HG03095 (cell line): ENCODE measurements around the gene EYA4.

Experiments used
- ATAC-seq: cut with Tn5 transposase; IDR thresholded peaks from one replicate; pipeline ENCODE4 v1.9.1; 2021; ENCODE audit warnings: moderate library complexity; ENCODE audit not compliant: unreplicated experiment

The EYA4 gene

DNA sequence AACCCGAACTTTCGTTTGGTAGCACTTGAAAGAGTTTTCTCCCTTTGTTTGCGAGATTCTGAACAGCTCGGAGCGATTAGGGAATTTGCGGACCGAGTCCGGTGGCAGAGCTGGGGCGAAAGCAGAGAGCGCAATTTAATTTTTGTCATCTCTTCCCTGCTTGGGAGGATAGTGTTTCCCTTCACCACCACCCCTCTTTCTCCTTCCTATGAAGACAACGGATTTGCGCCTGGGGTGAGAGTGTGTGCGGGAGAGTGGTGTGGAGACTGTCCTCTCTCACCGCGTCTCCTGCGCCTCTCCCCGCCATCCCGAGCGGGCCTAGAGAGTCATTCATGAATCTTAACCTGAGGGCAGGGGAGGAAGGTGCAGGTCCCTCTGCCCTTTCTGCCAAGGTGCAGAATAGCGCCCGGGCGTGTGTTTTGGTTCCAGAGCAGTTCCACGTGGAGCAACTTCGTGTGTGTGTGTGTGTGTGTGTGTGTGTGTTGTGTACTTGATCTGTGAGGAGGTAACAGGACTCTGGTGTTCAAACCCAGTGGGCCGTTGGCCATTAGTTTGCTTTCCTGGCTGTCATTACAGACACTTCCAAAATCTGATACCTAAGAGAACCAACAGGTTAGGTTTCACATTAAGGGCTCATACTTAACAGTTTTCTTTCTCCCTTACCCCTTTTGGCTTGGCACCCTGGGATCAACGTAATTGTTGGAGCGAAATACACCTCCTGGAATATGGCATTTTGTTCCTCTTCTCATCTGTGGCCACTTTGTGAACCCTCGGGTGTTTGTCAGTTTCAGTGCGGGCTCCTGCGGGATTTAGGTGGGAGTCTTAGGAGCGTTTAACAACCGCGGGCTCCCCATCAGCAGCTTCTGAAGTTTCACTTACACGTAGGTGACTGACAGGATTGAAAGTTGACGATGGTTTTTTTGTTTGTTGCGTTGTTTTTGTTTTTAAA lies 1.8 kb downstream of the EYA4 start:
- no peak for ATAC-seq

DNA sequence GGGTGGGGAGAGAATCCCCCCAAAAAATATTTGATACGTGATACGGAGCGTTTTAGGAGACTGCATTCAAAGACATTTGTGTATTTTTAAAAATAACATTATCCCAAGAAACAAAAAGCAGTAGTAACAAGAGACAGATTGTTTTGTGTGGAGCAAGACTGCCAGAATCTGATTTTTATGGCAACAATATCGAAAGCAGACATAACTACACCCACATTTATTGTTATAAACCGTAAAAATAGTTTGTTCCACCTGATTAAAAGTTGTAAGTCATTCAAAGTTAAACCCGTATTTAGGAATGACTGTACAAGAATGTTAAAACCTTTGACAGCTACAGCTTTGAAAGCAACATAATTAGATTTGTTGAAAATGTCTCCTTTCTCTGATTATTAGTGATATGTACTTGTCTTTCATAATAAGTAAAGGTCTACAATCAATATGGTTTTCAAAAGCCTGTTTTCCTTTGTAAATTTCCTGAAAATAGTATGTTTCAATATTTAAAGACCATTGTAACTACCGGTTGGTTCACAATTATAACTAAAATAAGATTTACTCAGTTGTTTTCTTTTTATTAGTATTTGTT lies 2.7 kb downstream of the EYA4 start:
- ATAC-seq, result no peak

DNA sequence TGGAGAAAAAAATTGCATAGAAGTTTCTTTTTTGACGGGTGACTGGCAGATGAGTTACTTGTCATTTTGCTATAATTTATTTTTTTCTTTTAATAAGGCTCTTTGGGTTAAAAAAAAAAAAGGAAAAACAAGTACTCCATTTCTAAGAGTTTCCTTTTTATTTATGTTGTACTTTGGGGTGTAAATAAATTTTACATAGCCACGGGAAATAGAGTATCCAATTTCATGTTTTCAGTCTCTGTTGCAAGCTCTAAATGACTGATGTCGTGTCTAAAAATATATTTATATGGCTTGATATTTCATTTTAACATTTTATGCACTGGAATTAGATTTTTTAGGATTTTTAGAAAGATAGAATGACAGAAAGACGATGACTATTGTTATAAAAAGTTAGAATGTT lies 3.4 kb downstream of the EYA4 start:
- no peak for ATAC-seq

DNA sequence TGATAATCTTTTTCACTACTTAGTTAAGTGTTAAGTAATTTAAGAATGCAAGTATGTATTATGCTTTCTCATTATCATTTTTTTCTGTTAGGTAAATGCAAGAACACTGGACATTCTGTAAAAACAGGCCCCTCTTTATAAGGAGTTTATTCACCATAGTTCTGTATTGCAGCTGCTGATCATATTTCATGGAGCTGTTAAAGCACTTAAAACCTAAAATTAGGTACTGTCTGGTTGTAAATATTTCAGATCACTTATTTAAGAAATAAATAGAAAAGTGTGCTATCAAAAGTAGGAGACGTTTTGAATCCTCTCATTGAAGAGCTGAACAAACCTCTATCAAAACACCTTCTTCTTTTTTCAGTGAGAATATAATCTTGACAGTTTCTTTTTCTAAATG lies 3.9 kb downstream of the EYA4 start:
- ATAC-seq, result no peak

DNA sequence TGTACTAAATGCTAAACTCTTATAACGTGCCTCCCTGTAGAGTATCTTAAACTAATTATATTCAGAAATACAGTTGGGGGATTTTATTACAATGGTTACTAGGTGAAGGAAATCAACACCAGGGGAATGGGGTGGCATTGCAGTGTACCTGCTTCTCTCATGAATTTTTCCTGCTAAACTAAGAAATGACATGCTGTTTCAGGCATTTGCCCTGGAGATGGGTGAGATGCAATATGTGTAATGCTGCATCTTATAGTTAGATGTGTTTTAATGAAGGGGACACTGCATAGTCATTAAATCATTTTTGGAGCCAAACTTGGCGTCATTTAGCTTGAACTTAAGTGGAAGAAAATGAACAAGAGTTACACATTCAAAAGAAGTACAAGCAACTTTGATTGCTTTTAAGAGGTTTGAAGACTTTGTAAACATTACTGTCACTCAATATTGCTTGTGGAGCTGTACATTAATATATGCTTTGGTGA lies 4.3 kb downstream of the EYA4 start:
- ATAC-seq, result no peak

DNA sequence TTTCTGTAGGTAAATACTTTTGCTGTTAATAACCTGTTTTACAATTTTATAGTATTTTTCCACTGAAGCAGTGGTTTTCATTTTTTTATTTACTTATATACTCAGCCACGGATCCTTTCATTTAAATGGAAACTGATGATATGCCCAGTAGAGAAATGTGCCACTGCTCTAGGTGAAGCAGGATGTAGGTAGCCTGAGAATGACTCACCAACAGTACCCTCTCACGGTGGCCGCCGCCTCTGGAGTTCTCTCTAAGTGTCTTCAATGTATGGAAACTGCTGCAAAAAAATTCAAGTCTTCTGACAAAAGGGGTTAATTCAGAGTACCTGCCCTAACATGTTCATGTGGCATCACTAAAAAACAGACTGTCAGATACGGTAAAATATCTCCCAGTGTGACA lies 6.4 kb downstream of the EYA4 start:
- no peak for ATAC-seq

DNA sequence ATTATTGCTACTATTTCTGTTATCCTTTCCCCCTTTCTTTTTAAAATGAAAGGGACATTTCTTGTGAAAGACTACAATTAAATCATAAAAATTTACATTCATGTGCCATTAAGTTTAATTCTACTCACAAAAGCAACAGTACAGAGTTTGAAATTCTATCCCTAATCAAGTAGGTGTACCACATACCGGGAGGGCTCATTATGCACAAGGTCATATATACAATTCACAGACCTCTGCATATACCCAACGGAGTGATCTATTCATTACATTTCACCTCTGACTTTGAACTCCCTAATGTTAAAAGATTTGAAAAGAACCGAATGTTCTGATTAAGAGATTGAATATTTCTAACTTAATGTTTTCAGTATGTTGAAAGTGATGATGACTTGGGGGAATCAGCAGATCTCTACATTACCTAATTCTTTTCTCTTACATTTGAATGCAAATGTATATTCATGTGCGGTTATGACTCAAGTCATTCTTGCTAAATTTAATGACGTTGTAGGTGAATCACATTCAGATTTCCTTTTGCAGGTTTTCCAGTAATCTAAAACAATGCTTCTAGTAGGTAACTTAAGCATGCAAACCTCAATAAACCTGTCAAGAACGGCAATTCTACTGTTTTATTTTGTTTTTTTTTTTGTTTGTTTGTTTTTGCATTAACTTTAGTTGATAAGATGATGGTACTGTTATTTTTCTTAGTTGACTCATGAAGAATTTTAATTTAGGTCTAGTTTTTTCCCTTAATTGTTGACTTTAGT lies 7.3 kb downstream of the EYA4 start:
- no peak for ATAC-seq

DNA sequence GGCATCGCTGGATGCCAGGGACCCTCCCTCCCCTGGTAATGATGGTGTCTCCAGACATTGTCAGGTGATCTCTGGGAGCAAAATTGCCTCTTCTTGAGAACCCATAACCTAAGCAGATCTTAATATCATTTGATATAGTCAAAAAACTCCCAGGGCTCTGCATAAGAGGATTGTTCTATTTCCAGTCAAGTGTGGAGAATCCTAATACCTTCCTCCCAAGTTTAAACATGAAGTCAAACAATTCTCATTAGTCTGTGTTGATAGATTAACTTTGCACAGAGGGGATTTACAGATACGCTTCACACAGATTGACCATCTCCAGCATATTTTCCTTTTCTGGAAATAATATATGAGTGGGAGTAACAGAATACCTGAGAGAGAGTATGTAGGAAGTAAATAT lies 10.5 kb downstream of the EYA4 start:
- ATAC-seq, result no peak

DNA sequence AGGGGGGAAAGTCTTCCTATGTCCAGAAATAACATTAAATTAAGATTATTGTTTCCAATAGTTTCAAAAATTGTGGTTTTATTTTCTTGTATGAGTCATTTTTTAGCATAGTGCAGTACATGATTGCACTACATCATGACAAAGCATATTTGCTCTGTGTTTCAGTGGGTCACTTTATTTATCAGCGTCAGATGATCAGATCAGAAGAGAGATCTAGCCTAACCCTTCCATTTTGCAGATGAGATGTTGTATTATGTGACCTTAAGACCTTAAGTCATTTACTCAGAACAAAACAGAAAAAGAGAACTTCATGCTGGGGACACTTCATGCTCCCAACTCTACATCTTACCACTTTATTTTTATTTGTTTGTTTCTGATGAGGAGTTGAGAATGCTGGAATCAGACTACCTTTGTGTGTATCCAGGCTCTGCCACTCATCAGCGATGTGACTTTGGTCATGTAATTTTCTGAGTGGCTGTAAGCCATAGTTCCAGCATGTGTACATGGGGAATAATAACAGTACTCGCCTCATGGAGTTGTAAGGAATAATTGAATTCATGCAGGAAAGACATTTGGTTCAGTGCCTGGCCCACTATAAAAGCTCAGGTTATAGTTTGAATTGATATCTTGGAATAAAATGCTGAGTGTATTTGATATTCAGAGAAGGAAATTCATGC lies 13.5 kb downstream of the EYA4 start:
- ATAC-seq, result no peak

DNA sequence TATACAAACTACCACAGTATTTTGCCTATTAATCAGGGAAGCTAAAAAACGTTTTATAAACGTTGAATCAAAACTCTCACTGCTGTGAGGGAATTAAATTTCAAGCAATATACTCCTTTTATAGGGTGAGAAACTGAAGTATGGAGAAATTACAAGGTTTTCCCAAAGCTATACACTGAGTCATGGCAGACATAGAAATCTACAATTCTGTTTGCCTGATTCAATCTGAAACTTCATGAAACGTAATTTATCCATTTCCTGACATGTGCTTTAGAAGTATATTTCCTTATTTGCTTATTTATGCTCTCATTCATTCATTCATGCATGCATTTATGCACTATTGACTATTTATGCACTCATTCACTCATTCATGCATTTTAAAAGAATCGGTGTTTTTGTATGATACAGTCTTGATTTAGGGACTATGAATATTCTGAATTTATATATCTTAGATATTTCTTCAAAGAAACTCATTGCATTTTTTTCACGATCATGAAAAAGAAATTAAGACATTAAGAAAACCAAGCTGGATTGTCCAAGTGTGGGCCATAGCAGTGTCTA lies 16.5 kb downstream of the EYA4 start:
- ATAC-seq, result no peak

DNA sequence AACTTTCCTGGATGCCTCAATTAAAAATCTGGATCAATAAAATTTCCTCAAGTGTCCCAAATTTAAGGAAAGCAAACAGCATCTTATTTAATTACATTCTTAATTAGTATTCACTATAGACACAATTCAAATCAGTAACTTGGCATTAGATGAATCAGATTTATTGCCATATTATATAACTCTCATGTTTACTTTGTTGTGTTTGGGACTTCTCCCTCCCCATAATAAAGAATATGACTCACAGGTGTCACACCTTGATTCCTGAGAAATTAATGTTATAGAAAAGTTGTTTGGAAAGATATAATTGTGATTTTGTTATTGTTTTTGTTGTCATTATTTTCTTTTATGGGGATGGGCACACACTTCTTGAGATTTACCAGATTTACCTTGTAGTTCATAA lies 18.4 kb downstream of the EYA4 start:
- ATAC-seq, result no peak

DNA sequence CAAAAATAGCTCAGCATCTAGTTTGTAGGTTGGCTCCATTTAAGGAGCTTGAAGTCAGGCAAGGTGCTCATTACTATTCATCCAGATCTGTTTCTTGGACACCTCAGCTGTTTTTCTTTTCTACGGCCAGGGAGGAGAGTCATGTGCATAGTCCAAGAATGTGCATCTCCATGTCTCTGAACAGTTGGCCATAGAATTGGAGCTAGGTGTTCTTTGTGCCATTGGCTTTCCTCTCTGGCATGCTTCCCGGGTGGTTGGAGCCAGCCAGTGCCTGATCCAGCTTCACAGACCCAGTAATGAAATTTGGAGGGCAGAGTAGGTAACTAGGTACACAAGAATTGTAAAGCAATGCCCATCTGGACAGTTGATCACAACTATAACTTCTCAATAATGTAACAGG lies 21.6 kb downstream of the EYA4 start:
- no peak for ATAC-seq

DNA sequence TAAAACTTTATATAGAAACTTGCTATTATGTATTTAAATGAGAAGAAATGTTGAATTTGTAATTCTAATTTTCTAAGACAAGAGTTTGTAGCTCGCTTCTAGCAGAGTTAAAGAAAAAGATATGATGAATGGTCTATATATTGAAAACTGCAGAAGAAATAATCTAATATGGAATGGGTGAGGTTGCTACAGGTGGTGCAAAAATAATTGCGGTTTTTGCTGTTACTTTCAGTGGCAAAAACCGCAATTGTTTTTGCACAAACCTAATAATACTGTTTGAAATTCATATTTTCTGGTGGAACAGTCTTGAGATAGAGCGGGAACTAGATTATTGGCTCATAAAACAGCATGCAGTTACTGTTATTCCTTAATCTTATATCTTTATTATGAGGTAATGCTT lies 23.9 kb downstream of the EYA4 start:
- no peak for ATAC-seq

DNA sequence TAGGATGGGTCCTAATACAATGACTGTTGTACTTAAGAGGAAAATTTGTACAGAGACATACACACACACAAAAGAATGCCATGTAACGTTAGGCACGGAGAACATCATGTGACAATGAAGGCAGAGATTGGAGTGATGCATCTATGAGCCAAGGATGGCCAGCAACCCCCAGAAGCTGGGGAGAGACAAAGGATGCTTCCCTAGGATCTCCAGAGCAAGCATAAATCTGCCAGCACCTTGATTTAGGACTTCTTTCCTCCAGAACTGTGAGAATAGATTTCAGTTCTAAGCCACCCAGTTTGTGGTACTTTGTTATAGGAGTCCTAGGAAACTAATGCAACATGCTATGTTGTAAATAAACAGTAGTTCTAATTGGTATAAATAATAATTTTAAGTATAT lies 25.0 kb downstream of the EYA4 start:
- ATAC-seq, result no peak

DNA sequence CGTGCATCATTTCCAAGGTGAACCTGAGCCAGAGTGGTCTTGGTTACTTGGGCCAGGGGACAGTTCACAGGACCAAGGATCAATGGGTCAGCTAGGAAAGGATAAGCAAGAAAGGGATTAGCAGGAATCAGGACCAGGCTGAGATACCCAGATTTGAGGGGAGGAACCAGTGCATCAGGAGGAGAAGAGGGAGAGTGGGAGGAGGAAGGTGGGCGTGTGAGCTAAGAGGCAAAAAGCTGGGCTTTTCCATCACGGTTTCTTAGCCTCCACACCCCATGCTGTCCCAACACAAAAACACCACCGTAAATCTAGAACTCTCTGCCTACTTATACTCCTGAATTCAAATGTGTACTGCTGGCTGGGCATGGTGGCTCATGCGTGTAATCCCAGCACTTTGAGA lies 27.5 kb downstream of the EYA4 start:
- ATAC-seq, result no peak

DNA sequence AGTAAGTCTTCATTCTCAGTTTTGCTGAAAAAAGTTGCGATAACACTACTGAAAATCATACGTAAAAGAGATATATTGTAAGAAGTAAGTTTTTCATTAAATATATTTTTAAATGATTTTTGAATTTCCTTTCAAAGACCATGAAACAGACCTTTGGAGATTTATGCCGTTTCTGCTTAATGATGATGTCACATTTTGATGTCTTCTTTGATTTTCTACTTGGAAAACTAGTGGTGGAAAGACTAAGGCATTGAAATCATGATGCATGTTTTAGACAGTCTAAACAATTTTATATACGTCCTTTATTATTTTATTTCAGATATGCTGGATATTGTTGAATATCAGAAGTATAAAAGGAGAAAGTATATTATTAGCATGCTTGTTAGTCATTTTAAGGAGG lies 33.7 kb downstream of the EYA4 start:
- ATAC-seq, result no peak

DNA sequence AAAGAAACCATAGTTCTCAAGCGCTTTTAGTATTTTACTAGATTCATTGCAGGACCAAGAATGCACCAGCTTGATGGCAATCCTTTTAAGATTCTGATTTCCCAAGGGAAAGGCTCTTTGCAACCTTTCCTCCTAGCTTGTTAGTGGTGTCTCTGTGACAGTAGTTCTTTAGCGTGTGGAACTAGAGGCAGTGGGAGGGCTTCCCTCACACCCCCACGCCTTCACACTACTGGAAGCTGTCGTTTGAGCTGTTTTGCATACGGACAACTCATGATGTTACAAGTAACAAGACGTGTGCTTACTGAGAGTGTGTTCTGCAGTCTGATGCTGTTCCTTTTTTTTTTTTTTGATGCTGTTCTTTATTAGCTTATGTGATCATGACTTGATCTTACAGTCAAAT lies 34.1 kb downstream of the EYA4 start:
- ATAC-seq, result no peak

DNA sequence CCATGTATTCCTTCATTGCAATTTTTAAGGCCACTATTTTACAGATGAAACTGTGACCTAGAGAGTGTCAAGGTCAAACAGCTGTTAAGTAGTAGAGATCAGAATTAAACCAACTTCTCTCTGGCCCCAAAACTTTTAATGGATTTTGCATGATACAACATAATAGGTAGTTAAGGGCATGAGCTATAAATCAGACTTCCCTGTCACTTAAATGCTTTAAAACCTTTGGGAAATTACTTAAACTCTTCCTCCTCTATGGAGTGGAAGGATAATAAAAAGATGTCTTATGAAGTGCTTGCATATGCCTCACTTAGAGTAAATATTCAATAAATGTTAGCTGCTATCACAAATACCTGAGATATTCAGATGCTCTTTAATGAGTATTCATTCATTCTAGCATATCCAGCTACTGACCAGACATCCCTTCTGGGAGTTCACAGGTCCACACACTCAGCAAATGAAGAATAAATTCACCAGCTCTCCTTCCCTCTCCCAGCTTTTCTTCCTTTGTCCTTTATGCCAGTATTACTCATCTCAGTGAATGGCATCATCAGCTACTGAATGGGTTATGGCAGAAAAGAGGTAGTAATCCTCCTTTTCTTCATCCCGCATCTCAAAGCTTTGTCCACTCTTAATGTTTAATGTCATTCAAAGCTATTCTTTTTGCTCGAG lies 36.2 kb downstream of the EYA4 start:
- ATAC-seq, result no peak

DNA sequence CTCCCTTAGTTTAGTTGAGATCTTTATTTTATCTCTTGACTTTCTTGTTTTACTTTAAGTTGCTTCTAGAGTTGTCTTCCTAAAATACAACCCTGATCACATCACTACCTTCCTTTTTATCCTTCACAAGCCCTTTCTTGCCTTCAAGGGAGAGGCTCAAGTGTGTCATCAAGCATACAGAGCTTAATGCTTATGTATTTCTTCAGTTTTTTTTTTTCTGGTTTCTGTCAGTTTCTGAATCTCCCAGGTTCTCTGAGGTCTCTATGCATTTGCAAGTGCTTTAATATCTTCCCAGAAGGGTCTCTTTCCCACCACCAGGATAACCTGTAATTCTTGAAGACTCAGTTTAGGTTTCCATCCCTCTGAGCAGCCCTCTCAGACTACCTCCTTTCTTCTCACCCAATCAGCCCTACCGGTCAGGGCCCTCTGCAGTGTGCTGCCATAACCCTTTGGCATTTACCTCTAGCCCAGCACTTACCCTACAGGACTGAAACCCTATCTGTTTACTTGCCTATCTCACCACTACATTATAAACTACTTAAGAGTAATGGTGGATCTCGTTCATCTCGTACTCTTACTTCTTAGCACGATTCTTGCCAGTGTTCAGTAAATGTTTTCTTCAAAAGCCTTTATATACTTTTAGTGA lies 36.9 kb downstream of the EYA4 start:
- no peak for ATAC-seq

DNA sequence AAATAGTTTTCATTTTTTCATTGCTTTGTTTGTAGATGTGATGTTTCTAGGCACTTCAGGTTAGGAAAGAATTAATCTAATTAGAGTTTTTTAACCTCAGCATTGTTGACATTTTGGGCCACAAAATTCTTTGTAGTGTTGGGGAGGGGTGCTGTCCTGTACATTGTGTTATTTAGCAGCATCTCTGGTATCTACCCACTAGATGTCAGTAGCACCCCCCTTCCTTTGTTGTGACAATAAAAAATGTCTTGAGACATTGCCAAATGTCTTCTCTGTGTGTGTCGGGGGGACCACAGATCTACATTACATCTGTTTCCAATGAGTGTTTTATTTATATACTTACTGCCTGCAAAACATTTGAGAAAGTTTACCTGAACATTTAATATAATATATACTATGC lies 45.6 kb downstream of the EYA4 start:
- no peak for ATAC-seq
